H9 (cell line): ENCODE data around the gene NT5C. TPM values are rescaled to one million over a fixed set of nuclear protein-coding genes. Genes with fewer than 3 reads are reported as not detected.

Source experiments
- DNase-seq: peaks from one replicate; pipeline ENCODE4 v3.0.0-alpha.2; 2017
- H2AFZ ChIP-seq: one replicate; pipeline ENCODE4 v1.6.1; 2013; ENCODE audit warnings: mild to moderate bottlenecking, low read length, control low read depth, moderate library complexity
- H2AK5ac ChIP-seq: 2 replicates; pipeline ENCODE4 v1.6.1; 2013; ENCODE audit warnings: low read length, control low read depth, mixed read lengths; ENCODE audit not compliant: insufficient read length
- H2BK120ac ChIP-seq: one replicate; pipeline ENCODE4 v1.6.1; 2013; ENCODE audit warnings: low read depth, mild to moderate bottlenecking, low read length, control low read depth, inconsistent platforms; ENCODE audit not compliant: poor library complexity, severe bottlenecking
- H2BK12ac ChIP-seq: 2 replicates; pipeline ENCODE4 v1.6.1; 2013; ENCODE audit warnings: low read length, control low read depth, mixed read lengths, low read depth; ENCODE audit not compliant: insufficient read length
- H2BK15ac ChIP-seq: 2 replicates; pipeline ENCODE4 v1.6.1; 2013; ENCODE audit warnings: low read depth, low read length, control low read depth
- H2BK20ac ChIP-seq: one replicate; pipeline ENCODE4 v1.6.1; 2013; ENCODE audit warnings: low read depth, mild to moderate bottlenecking, low read length, control low read depth, inconsistent platforms; ENCODE audit not compliant: poor library complexity, severe bottlenecking
- H2BK5ac ChIP-seq: 2 replicates; pipeline ENCODE4 v1.6.1; 2013; ENCODE audit warnings: low read length, control low read depth, mixed read lengths; ENCODE audit not compliant: insufficient read length
- H3K14ac ChIP-seq: 2 replicates; pipeline ENCODE4 v1.6.1; 2013; ENCODE audit warnings: low read length, control low read depth; ENCODE audit not compliant: insufficient read depth
- H3K18ac ChIP-seq: 2 replicates; pipeline ENCODE4 v1.6.1; 2013; ENCODE audit warnings: low read depth, mild to moderate bottlenecking, mixed read lengths, low read length, control low read depth; ENCODE audit not compliant: insufficient read length
- H3K23ac ChIP-seq: 2 replicates; pipeline ENCODE4 v1.6.1; 2013; ENCODE audit warnings: low read length, control low read depth, mixed read lengths, low read depth; ENCODE audit not compliant: insufficient read length
- H3K23me2 ChIP-seq: 2 replicates; pipeline ENCODE4 v1.6.1; 2013; ENCODE audit warnings: low read depth, mild to moderate bottlenecking, mixed read lengths, low read length, control low read depth; ENCODE audit not compliant: insufficient read length, poor library complexity, severe bottlenecking
- H3K27ac ChIP-seq: 2 replicates; pipeline ENCODE4 v1.5.1; 2013; ENCODE audit warnings: low read length, control low read depth, mixed read lengths, low read depth; ENCODE audit not compliant: insufficient read length
- H3K27me3 ChIP-seq: 2 replicates; pipeline ENCODE4 v1.6.1; 2013; ENCODE audit warnings: low read length, control low read depth, inconsistent platforms; ENCODE audit not compliant: insufficient read depth
- H3K4ac ChIP-seq: 2 replicates; pipeline ENCODE4 v1.6.1; 2013; ENCODE audit warnings: low read depth, mild to moderate bottlenecking, control low read depth, inconsistent platforms, low read length, moderate library complexity
- H3K4me1 ChIP-seq: 2 replicates; pipeline ENCODE4 v1.6.1; 2013; ENCODE audit warnings: low read length, control low read depth, inconsistent platforms; ENCODE audit not compliant: insufficient read depth
- H3K4me2 ChIP-seq: 2 replicates; pipeline ENCODE4 v1.6.1; 2013; ENCODE audit warnings: low read length, control low read depth, mixed read lengths; ENCODE audit not compliant: insufficient read length, insufficient read depth
- H3K56ac ChIP-seq: 2 replicates; pipeline ENCODE4 v1.6.1; 2013; ENCODE audit warnings: low read depth, mild to moderate bottlenecking, mixed read lengths, low read length, control low read depth; ENCODE audit not compliant: insufficient read length
- H3K79me1 ChIP-seq: 2 replicates; pipeline ENCODE4 v1.6.1; 2013; ENCODE audit warnings: low read depth, mild to moderate bottlenecking, moderate library complexity, low read length, control low read depth, inconsistent platforms; ENCODE audit not compliant: insufficient read depth, poor library complexity, severe bottlenecking
- H3K79me2 ChIP-seq: 2 replicates; pipeline ENCODE4 v1.6.1; 2013; ENCODE audit warnings: low read length, control low read depth, inconsistent platforms; ENCODE audit not compliant: insufficient read depth
- H3K9ac ChIP-seq: 2 replicates; pipeline ENCODE4 v1.6.1; 2013; ENCODE audit warnings: low read length, control low read depth, mixed read lengths; ENCODE audit not compliant: insufficient read length; ENCODE audit errors: extremely low read depth
- H3K9me3 ChIP-seq: one replicate; pipeline ENCODE4 v1.6.1; 2013; ENCODE audit warnings: low read depth, low read length, inconsistent platforms; ENCODE audit not compliant: control insufficient read depth
- H3T11ph ChIP-seq: one replicate; pipeline ENCODE4 v1.6.1; 2013; ENCODE audit warnings: mild to moderate bottlenecking, low read length, control low read depth, inconsistent platforms
- H4K20me1 ChIP-seq: one replicate; pipeline ENCODE4 v1.6.1; 2013; ENCODE audit not compliant: control insufficient read depth, insufficient read length, insufficient read depth
- H4K5ac ChIP-seq: 2 replicates; pipeline ENCODE4 v1.6.1; 2013; ENCODE audit warnings: low read depth, mild to moderate bottlenecking, mixed read lengths, low read length, control low read depth; ENCODE audit not compliant: insufficient read length
- H4K8ac ChIP-seq: replicated peaks from 2 replicates; pipeline ENCODE4 v1.6.1; 2013; ENCODE audit warnings: low read length, control low read depth, mixed read lengths, low read depth; ENCODE audit not compliant: insufficient read length
- H4K91ac ChIP-seq: 2 replicates; pipeline ENCODE4 v1.6.1; 2013; ENCODE audit warnings: low read depth, mild to moderate bottlenecking, moderate library complexity, mixed read lengths, low read length, control low read depth; ENCODE audit not compliant: insufficient read length
- H3K27ac Mint-ChIP-seq, 3 experiments: 2 replicates in 2 of 3; 3 replicates in 1 of 3; pipeline ENCODE4 v1.8.0; 2020 to 2021; ENCODE audit warnings: mixed read lengths in 3 of 3, mild to moderate bottlenecking in 1 of 3, moderate library complexity in 1 of 3
- H3K27me3 Mint-ChIP-seq: 2 replicates; pipeline ENCODE4 v1.8.0; 2021; ENCODE audit warnings: low read depth, mild to moderate bottlenecking, moderate library complexity, mixed read lengths
- H3K36me3 Mint-ChIP-seq, 3 experiments: 2 replicates in 2 of 3; 3 replicates in 1 of 3; pipeline ENCODE4 v1.8.0; 2020 to 2021; ENCODE audit warnings: low read depth in 3 of 3, mixed read lengths in 3 of 3; ENCODE audit not compliant: insufficient read depth in 1 of 3
- H3K4me1 Mint-ChIP-seq, 2 experiments: 2 replicates each; pipeline ENCODE4 v1.8.0; 2020; ENCODE audit warnings: mixed read lengths in 2 of 2
- H3K4me3 Mint-ChIP-seq, 2 experiments: 2 replicates in 1 of 2; 3 replicates in 1 of 2; pipeline ENCODE4 v1.8.0; 2020 to 2021; ENCODE audit warnings: mild to moderate bottlenecking in 2 of 2, mixed read lengths in 2 of 2, moderate library complexity in 1 of 2
- H3K9me3 Mint-ChIP-seq, 2 experiments: 2 replicates in 1 of 2; 3 replicates in 1 of 2; pipeline ENCODE4 v1.8.0; 2020; ENCODE audit warnings: mild to moderate bottlenecking in 2 of 2, mixed read lengths in 2 of 2, moderate library complexity in 1 of 2
- WGBS: extraction: QIAGEN DNeasy Blood & Tissue Kit; methylation state at CpG from one replicate; pipeline ENCODE4 v1.1.7; 2013; ENCODE audit warnings: missing lambda C conversion rate, low lambda C conversion rate, mixed read lengths; ENCODE audit not compliant: insufficient read length; ENCODE audit errors: extremely low coverage; 5-methylcytosine and 5-hydroxymethylcytosine counted together
- total RNA-seq: library from RNA; stranded (reverse); gene quantifications from 2 replicates; pipeline ENCODE4 v1.2.1, GENCODE V29; 2021
- TF ChIP-seq, protein P1 (sequence below): fragments of 200-600 bp; sonication (generic); conservative IDR thresholded peaks from 3 replicates; pipeline ENCODE4 v1.8.0; 2021; ENCODE audit warnings: antibody characterized with exemption, mild to moderate bottlenecking

Gene NT5C
- total RNA-seq, 1 experiment from 2014 or later: 77.7 TPM

- Histone ChIP-seq H3K27me3 (no peaks in the 10 kb centered on the region), H2BK12ac (no peak overlapping the region), H2AFZ (no peak overlapping the region), H3K4ac (no peak overlapping the region), H3K4me2 (no peak overlapping the region), H3K23ac (no peak overlapping the region), H3K18ac (no peak overlapping the region), H3K9me3 (no peaks in the 10 kb centered on the region), H4K20me1 (no peaks in the 10 kb centered on the region), H3K79me2 (no peaks in the 10 kb centered on the region), H3K4me1 (peaks cover 3% of the 10 kb centered on the region; the same call in 1 of the 2 replicates), H3K23me2 (no peaks in the 10 kb centered on the region), H3K56ac (no peak overlapping the region), H2AK5ac (no peak overlapping the region), H3K14ac (no peak overlapping the region), H2BK5ac (no peak overlapping the region), H3T11ph (no peak overlapping the region), H2BK15ac (no peak overlapping the region), H3K79me1 (no peaks in the 10 kb centered on the region), H3K9ac (no peak overlapping the region), H2BK20ac (no peak overlapping the region), H3K27ac (no peak overlapping the region), H4K5ac (no peak overlapping the region), H4K8ac (no peak overlapping the region), H2BK120ac (no peak overlapping the region), H4K91ac (no peak overlapping the region)
- no CpG with 5 or more reads among the region's 12 CpGs for WGBS
- Mint-ChIP-seq H3K9me3 (no peaks in the 10 kb centered on the region), H3K36me3 (peaks cover 7 to 57% (median 40%) of the 10 kb centered on the region in 3 experiments), H3K27me3 (no peaks in the 10 kb centered on the region), H3K27ac (peak overlapping the region in 2 of 3 experiments; percentile 33 to 44; a peak in 4 of 7 replicates), H3K4me1 (peaks cover 12 to 14% of the 10 kb centered on the region in 2 experiments), H3K4me3 (no peak overlapping the region)
- TF ChIP-seq, protein P1, sequence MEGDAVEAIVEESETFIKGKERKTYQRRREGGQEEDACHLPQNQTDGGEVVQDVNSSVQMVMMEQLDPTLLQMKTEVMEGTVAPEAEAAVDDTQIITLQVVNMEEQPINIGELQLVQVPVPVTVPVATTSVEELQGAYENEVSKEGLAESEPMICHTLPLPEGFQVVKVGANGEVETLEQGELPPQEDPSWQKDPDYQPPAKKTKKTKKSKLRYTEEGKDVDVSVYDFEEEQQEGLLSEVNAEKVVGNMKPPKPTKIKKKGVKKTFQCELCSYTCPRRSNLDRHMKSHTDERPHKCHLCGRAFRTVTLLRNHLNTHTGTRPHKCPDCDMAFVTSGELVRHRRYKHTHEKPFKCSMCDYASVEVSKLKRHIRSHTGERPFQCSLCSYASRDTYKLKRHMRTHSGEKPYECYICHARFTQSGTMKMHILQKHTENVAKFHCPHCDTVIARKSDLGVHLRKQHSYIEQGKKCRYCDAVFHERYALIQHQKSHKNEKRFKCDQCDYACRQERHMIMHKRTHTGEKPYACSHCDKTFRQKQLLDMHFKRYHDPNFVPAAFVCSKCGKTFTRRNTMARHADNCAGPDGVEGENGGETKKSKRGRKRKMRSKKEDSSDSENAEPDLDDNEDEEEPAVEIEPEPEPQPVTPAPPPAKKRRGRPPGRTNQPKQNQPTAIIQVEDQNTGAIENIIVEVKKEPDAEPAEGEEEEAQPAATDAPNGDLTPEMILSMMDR: no peak
- DNase-seq: peak; percentile 46
Observed at GRCh38 chr17:75102385-75102821, 29.1 kb downstream of the NT5C start.
